Measurements from ENCODE around the gene OPCML.

OPCML gene

GRCh38 chr11:133355095-133355494 lies 177.2 kb downstream of the OPCML start:
- no peak overlapping the region for H2AFZ ChIP-seq (ENCODE audit: low read length)
- no peaks in the 10 kb centered on the region for H3K4me1 ChIP-seq (ENCODE audit: control insufficient read depth in 2 of 2, insufficient read depth in 1 of 2, low read depth in 1 of 2, low read length in 2 of 2)
- no peak overlapping the region for H3K4ac ChIP-seq (ENCODE audit: low read length)
- H2BK120ac ChIP-seq (ENCODE audit: low read depth, low read length), result no peak overlapping the region
- no peak overlapping the region for H3K18ac ChIP-seq (ENCODE audit: low read length)
- H3K4me2 ChIP-seq (ENCODE audit: insufficient read depth, low read length, poor library complexity, severe bottlenecking), result no peak overlapping the region
- H3K9ac ChIP-seq (ENCODE audit: low read depth, low read length, poor library complexity), result no peak overlapping the region
- H3K27me3 ChIP-seq (ENCODE audit: control insufficient read depth in 3 of 3, insufficient read depth in 3 of 3, low read depth in 1 of 3, low read length in 3 of 3), result no peaks in the 10 kb centered on the region
- no peak for DNase-seq (ENCODE audit: low spot score)
- H4K91ac ChIP-seq (ENCODE audit: low read depth, low read length, poor library complexity), result no peak overlapping the region
- no peak overlapping the region for H3K4me3 ChIP-seq (ENCODE audit: low read length in 2 of 2)
- H3K9me3 ChIP-seq (replicated peaks in 1 of 2; ENCODE audit: control insufficient read depth in 2 of 2, insufficient read depth in 1 of 2, low read depth in 1 of 2, low read length in 2 of 2), result no peaks in the 10 kb centered on the region
- H4K8ac ChIP-seq (ENCODE audit: low read depth, low read length), result no peak overlapping the region
- H3K23ac ChIP-seq (ENCODE audit: low read depth, low read length, poor library complexity), result no peak overlapping the region
- no peak overlapping the region for H3K27ac ChIP-seq (replicated peaks; ENCODE audit: low read length)
- H2BK15ac ChIP-seq (ENCODE audit: low read length), result no peak overlapping the region
- H3K79me1 ChIP-seq (ENCODE audit: low read depth, low read length), result no peaks in the 10 kb centered on the region
- H3K14ac ChIP-seq (ENCODE audit: low read length), result no peak overlapping the region
- WGBS, 2 donors (ENCODE audit: extremely low coverage in 2 of 2, insufficient read length in 2 of 2, insufficient replicate concordance in 1 of 2), result no CpG with 5 or more reads among the region's 2 CpGs
- no peak overlapping the region for H2BK5ac ChIP-seq (ENCODE audit: low read length)
- no peaks in the 10 kb centered on the region for H3K36me3 ChIP-seq (replicated peaks in 1 of 2; ENCODE audit: control insufficient read depth in 2 of 2, insufficient read depth in 2 of 2, low read length in 2 of 2)
- no peak overlapping the region for H2BK12ac ChIP-seq (ENCODE audit: low read length)
- H2AK5ac ChIP-seq (ENCODE audit: low read depth, low read length), result no peak overlapping the region

DNA sequence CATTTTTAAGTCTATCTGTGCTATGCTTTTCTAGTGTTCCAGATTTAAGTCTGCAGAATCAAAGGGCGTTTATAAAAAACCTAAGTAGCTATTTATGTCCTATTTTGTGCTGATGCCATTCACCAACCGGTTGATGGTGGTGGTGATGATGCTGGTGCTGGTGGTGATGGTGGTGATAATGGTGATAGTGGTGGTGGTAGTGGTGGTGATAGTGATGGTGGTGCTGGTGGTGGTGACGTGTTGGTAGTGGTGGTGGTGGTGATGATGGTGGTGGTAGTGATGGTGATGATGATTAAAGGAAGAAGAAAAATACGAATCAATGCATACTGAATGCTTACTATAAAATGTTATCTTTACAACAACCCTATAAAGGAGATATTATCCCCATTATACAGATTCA lies 178.2 kb downstream of the OPCML start:
- Histone ChIP-seq H3K14ac (ENCODE audit: low read length) (no peak overlapping the region), H4K91ac (ENCODE audit: low read depth, low read length, poor library complexity) (no peak overlapping the region), H3K9me3 (replicated peaks in 1 of 2; ENCODE audit: control insufficient read depth in 2 of 2, insufficient read depth in 1 of 2, low read depth in 1 of 2, low read length in 2 of 2) (no peaks in the 10 kb centered on the region)

DNA sequence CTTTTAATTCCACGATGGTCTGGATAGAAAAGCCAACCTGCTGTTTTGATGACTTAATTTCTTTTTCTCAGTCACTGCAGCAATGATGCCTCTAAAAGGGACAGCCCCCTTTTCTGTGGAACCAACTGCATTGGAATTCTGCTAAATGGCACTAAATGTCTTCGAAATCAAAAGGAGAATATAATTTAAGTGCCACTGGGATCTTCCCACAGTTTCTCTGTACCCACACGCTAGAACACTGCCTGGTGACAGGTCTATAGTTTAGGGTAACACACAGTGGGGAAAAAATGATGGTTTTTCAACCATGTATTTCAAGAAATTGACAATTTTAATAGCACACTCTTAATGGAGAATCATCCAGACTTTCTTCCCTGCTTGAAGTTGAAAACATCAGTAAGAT lies 182.3 kb downstream of the OPCML start:
- no peak for DNase-seq (ENCODE audit: low spot score)
- Histone ChIP-seq H2AK5ac (ENCODE audit: low read depth, low read length) (no peak overlapping the region), H3K27me3 (ENCODE audit: control insufficient read depth in 3 of 3, insufficient read depth in 3 of 3, low read depth in 1 of 3, low read length in 3 of 3) (no peaks in the 10 kb centered on the region), H3K4me3 (ENCODE audit: low read length in 2 of 2) (no peak overlapping the region), H4K91ac (ENCODE audit: low read depth, low read length, poor library complexity) (no peak overlapping the region), H3K36me3 (replicated peaks in 1 of 2; ENCODE audit: control insufficient read depth in 2 of 2, insufficient read depth in 2 of 2, low read length in 2 of 2) (no peaks in the 10 kb centered on the region), H3K9ac (ENCODE audit: low read depth, low read length, poor library complexity) (no peak overlapping the region), H3K14ac (ENCODE audit: low read length) (no peak overlapping the region), H2BK5ac (ENCODE audit: low read length) (no peak overlapping the region), H2BK15ac (ENCODE audit: low read length) (no peak overlapping the region), H4K8ac (ENCODE audit: low read depth, low read length) (no peak overlapping the region), H3K4me1 (ENCODE audit: control insufficient read depth in 2 of 2, insufficient read depth in 1 of 2, low read depth in 1 of 2, low read length in 2 of 2) (no peaks in the 10 kb centered on the region), H3K4ac (ENCODE audit: low read length) (no peak overlapping the region), H3K23ac (ENCODE audit: low read depth, low read length, poor library complexity) (no peak overlapping the region), H3K27ac (replicated peaks; ENCODE audit: low read length) (no peak overlapping the region), H3K4me2 (ENCODE audit: insufficient read depth, low read length, poor library complexity, severe bottlenecking) (no peak overlapping the region), H2BK12ac (ENCODE audit: low read length) (no peak overlapping the region), H2AFZ (ENCODE audit: low read length) (no peak overlapping the region), H2BK120ac (ENCODE audit: low read depth, low read length) (no peak overlapping the region), H3K9me3 (replicated peaks in 1 of 2; ENCODE audit: control insufficient read depth in 2 of 2, insufficient read depth in 1 of 2, low read depth in 1 of 2, low read length in 2 of 2) (no peaks in the 10 kb centered on the region), H3K79me1 (ENCODE audit: low read depth, low read length) (no peaks in the 10 kb centered on the region), H3K18ac (ENCODE audit: low read length) (no peak overlapping the region)
- WGBS, 2 donors (ENCODE audit: extremely low coverage in 2 of 2, insufficient read length in 2 of 2, insufficient replicate concordance in 1 of 2), result no CpG with 5 or more reads among the region's 3 CpGs

More for the DNA sequence above, 178.2 kb downstream of the OPCML start:
- Histone ChIP-seq H3K4me1 (ENCODE audit: control insufficient read depth in 2 of 2, insufficient read depth in 1 of 2, low read depth in 1 of 2, low read length in 2 of 2) (no peaks in the 10 kb centered on the region), H3K23ac (ENCODE audit: low read depth, low read length, poor library complexity) (no peak overlapping the region), H3K27ac (replicated peaks; ENCODE audit: low read length) (no peak overlapping the region), H2BK15ac (ENCODE audit: low read length) (no peak overlapping the region), H3K4ac (ENCODE audit: low read length) (no peak overlapping the region), H2AFZ (ENCODE audit: low read length) (no peak overlapping the region), H4K8ac (ENCODE audit: low read depth, low read length) (no peak overlapping the region), H3K9ac (ENCODE audit: low read depth, low read length, poor library complexity) (no peak overlapping the region), H3K4me2 (ENCODE audit: insufficient read depth, low read length, poor library complexity, severe bottlenecking) (no peak overlapping the region), H3K27me3 (ENCODE audit: control insufficient read depth in 3 of 3, insufficient read depth in 3 of 3, low read depth in 1 of 3, low read length in 3 of 3) (no peaks in the 10 kb centered on the region), H3K79me1 (ENCODE audit: low read depth, low read length) (no peaks in the 10 kb centered on the region), H3K18ac (ENCODE audit: low read length) (no peak overlapping the region), H2BK120ac (ENCODE audit: low read depth, low read length) (no peak overlapping the region), H2BK12ac (ENCODE audit: low read length) (no peak overlapping the region), H2AK5ac (ENCODE audit: low read depth, low read length) (no peak overlapping the region), H2BK5ac (ENCODE audit: low read length) (no peak overlapping the region), H3K4me3 (ENCODE audit: low read length in 2 of 2) (no peak overlapping the region), H3K36me3 (replicated peaks in 1 of 2; ENCODE audit: control insufficient read depth in 2 of 2, insufficient read depth in 2 of 2, low read length in 2 of 2) (no peaks in the 10 kb centered on the region)
- WGBS, 2 donors (ENCODE audit: extremely low coverage in 2 of 2, insufficient read length in 2 of 2, insufficient replicate concordance in 1 of 2), result no CpG with 5 or more reads among the region's 4 CpGs
- DNase-seq (ENCODE audit: low spot score), result no peak

DNA sequence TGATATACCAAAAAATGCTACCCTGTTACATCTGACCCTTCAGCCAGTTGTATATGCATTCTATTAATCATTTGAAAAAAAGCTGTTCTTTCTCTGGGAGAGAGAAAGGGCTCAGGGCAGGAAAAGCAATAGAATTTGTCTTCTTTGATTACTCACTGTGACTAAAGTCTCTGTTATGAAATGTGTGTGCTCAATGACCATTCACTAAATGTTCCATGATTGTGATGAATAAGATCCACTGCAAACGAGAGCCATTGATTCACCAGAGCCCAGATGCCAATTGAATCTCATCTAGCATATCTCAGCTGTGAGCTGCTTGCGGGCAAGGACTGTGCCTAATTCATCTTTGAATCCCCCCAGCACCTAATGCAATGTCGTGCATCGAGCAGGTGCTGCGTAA lies 184.3 kb downstream of the OPCML start:
- no peak for DNase-seq (ENCODE audit: low spot score)
- Histone ChIP-seq H3K9ac (ENCODE audit: low read depth, low read length, poor library complexity) (no peak overlapping the region), H3K27ac (replicated peaks; ENCODE audit: low read length) (no peak overlapping the region), H3K36me3 (replicated peaks in 1 of 2; ENCODE audit: control insufficient read depth in 2 of 2, insufficient read depth in 2 of 2, low read length in 2 of 2) (no peaks in the 10 kb centered on the region), H3K4me3 (ENCODE audit: low read length in 2 of 2) (no peak overlapping the region), H3K4ac (ENCODE audit: low read length) (no peak overlapping the region), H3K4me2 (ENCODE audit: insufficient read depth, low read length, poor library complexity, severe bottlenecking) (no peak overlapping the region), H3K27me3 (ENCODE audit: control insufficient read depth in 3 of 3, insufficient read depth in 3 of 3, low read depth in 1 of 3, low read length in 3 of 3) (no peaks in the 10 kb centered on the region), H3K18ac (ENCODE audit: low read length) (no peak overlapping the region), H3K79me1 (ENCODE audit: low read depth, low read length) (no peaks in the 10 kb centered on the region), H2BK5ac (ENCODE audit: low read length) (no peak overlapping the region), H4K8ac (ENCODE audit: low read depth, low read length) (no peak overlapping the region), H2AK5ac (ENCODE audit: low read depth, low read length) (no peak overlapping the region), H2BK15ac (ENCODE audit: low read length) (no peak overlapping the region), H3K9me3 (replicated peaks in 1 of 2; ENCODE audit: control insufficient read depth in 2 of 2, insufficient read depth in 1 of 2, low read depth in 1 of 2, low read length in 2 of 2) (no peaks in the 10 kb centered on the region), H4K91ac (ENCODE audit: low read depth, low read length, poor library complexity) (no peak overlapping the region), H3K4me1 (ENCODE audit: control insufficient read depth in 2 of 2, insufficient read depth in 1 of 2, low read depth in 1 of 2, low read length in 2 of 2) (peaks cover 0 to 2% of the 10 kb centered on the region in 2 donors), H3K14ac (ENCODE audit: low read length) (no peak overlapping the region), H2BK120ac (ENCODE audit: low read depth, low read length) (no peak overlapping the region), H2AFZ (ENCODE audit: low read length) (no peak overlapping the region), H3K23ac (ENCODE audit: low read depth, low read length, poor library complexity) (no peak overlapping the region), H2BK12ac (ENCODE audit: low read length) (no peak overlapping the region)
- WGBS, 2 donors (ENCODE audit: extremely low coverage in 2 of 2, insufficient read length in 2 of 2, insufficient replicate concordance in 1 of 2), result no CpG with 5 or more reads among the region's 5 CpGs
